Fibroblast of pulmonary artery (primary cell): ENCODE results near the gene XIRP2.
A peak's percentile ranks its signal among the peaks of the same experiment; 100 is the strongest.
"Not testable (repeated sequence)": the region's sequence is repeated elsewhere in the genome, so short reads cannot be mapped to it uniquely, and the experiment has no call there.

Experiments used
- DNase-seq: peaks from one replicate; pipeline ENCODE4 v3.0.0-alpha.2; 2010; ENCODE audit warnings: low read depth
- H3K4me3 ChIP-seq: replicated peaks from 2 replicates; pipeline ENCODE4 v1.5.1; 2011; ENCODE audit warnings: low read depth, mild to moderate bottlenecking, control low read depth, low read length, moderate library complexity
- CTCF ChIP-seq: IDR thresholded peaks from 2 replicates; pipeline ENCODE4 v1.5.1; 2011; ENCODE audit warnings: mild to moderate bottlenecking, control low read depth, low read length, inconsistent platforms; ENCODE audit errors: missing control alignments

Gene XIRP2

GRCh38 chr2:167264380-167264779, 376.1 kb downstream of the XIRP2 start:
- no peak overlapping the region for H3K4me3 ChIP-seq
- peak; percentile 35 for DNase-seq
- peak; percentile 43 for TF ChIP-seq CTCF

GRCh38 chr2:167265004-167265403, 376.7 kb downstream of the XIRP2 start:
- no peak for DNase-seq
- H3K4me3 ChIP-seq = no peak overlapping the region
- TF ChIP-seq CTCF = no peak

DNA sequence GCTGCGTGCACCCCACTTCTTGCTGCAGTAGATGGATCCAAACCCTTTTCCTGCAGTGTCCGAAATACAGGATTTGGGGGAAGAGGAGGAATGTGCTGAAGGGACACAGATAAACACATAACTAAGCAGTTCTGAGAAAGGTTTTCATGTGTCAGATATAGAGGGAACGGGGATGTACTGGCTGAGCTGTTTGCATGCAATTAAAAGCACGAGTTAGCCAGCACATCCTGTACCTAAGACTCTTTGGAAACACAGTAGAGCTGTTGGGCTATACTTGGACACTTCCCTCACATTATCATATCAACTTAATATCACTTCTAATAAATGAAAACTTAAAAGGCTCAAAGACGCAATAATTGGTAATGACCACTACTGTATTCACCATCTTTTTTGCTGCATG, 377.4 kb downstream of the XIRP2 start:
- TF ChIP-seq CTCF = no peak
- DNase-seq = no peak
- H3K4me3 ChIP-seq = no peak overlapping the region

GRCh38 chr2:167268245-167268644, 380.0 kb downstream of the XIRP2 start:
- not testable (repeated sequence) for DNase-seq, H3K4me3 ChIP-seq

GRCh38 chr2:167271932-167272331, 383.7 kb downstream of the XIRP2 start:
- no peak overlapping the region for H3K4me3 ChIP-seq
- no peak for TF ChIP-seq CTCF
- DNase-seq = no peak

GRCh38 chr2:167275046-167275445, 386.8 kb downstream of the XIRP2 start:
- TF ChIP-seq CTCF = no peak
- no peak overlapping the region for H3K4me3 ChIP-seq

DNA sequence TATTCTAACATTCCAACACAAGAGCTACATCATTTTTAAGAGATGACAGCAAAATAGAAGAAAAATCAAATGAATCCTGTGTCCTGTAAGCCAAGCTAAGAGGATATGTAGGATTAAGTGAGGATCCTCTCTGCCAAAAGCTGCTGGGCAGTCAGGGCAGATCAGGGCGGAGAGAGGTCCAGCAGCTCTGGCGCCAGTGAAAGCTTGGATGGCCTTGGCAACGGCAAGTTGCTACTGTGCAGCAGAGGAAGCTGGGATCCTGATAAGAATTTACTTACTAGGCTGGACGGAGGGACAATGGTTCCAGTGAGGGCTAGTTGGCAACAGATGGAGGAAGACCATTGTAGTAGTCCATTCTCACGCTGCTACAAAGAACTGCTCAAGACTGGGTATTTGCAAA, 391.5 kb downstream of the XIRP2 start:
- no peak overlapping the region for H3K4me3 ChIP-seq
- TF ChIP-seq CTCF = no peak
- DNase-seq = no peak

More at GRCh38 chr2:167275046-167275445, 386.8 kb downstream of the XIRP2 start:
- no peak for DNase-seq

- TF ChIP-seq CTCF = no peak
- DNase-seq = no peak
- H3K4me3 ChIP-seq = no peak overlapping the region
These were observed 398.9 kb downstream of the XIRP2 start for GRCh38 chr2:167287212-167287611.
